Left ventricle myocardium inferior (tissue), 1 donor: ENCODE data around the gene DLGAP4. TPM values are rescaled to one million over a fixed set of nuclear protein-coding genes. Genes with fewer than 3 reads are reported as not detected.

ENCODE experiments used
- DNase-seq: peaks from one replicate; pipeline ENCODE4 v3.0.0-alpha.2; 2020
- H3K27ac ChIP-seq: fragments of 200-600 bp; replicated peaks from 2 replicates; pipeline ENCODE4 v1.8.0; 2021
- H3K27me3 ChIP-seq: fragments of 200-600 bp; 2 replicates; pipeline ENCODE4 v1.8.0; 2021; ENCODE audit warnings: low read depth
- H3K36me3 ChIP-seq: fragments of 200-600 bp; 2 replicates; pipeline ENCODE4 v1.8.0; 2021
- H3K4me1 ChIP-seq: fragments of 200-600 bp; 2 replicates; pipeline ENCODE4 v1.8.0; 2021
- H3K4me3 ChIP-seq: fragments of 200-600 bp; 2 replicates; pipeline ENCODE4 v1.8.0; 2021; ENCODE audit warnings: mild to moderate bottlenecking, moderate library complexity
- H3K9me3 ChIP-seq: fragments of 200-600 bp; replicated peaks from 2 replicates; pipeline ENCODE4 v1.8.0; 2021
- intact Hi-C: fragments of 100-400 bp; cut with micrococcal nuclease; formaldehyde crosslinking; loops from one replicate; pipeline ENCODE4 v1.11.0; 2022
- total RNA-seq: library from RNA; stranded (reverse); fragmentation: NEBNext Ultra II Directional; extraction: Animal tissue kit (Norgen Biotek cat#: 25700); gene quantifications from one replicate; pipeline ENCODE4 v1.2.1, GENCODE V29; 2021
- TF ChIP-seq, protein P1 (sequence below): fragments of 200-600 bp; IDR thresholded peaks from 2 replicates; pipeline ENCODE4 v1.8.0; 2021; ENCODE audit warnings: antibody characterized with exemption, mild to moderate bottlenecking, borderline replicate concordance
- donor health status: DM: no; HTN: yes; CAD: no; lungs with severe emphysema.

The DLGAP4 gene
- total RNA-seq, 1 donor from 2014 or later: 51.7 TPM

- Histone ChIP-seq H3K27ac (no peak overlapping the region), H3K9me3 (no peaks in the 10 kb centered on the region), H3K27me3 (peaks cover 95% of the 10 kb centered on the region), H3K36me3 (no peaks in the 10 kb centered on the region), H3K4me3 (no peak overlapping the region), H3K4me1 (no peaks in the 10 kb centered on the region)
- TF ChIP-seq, protein P1, sequence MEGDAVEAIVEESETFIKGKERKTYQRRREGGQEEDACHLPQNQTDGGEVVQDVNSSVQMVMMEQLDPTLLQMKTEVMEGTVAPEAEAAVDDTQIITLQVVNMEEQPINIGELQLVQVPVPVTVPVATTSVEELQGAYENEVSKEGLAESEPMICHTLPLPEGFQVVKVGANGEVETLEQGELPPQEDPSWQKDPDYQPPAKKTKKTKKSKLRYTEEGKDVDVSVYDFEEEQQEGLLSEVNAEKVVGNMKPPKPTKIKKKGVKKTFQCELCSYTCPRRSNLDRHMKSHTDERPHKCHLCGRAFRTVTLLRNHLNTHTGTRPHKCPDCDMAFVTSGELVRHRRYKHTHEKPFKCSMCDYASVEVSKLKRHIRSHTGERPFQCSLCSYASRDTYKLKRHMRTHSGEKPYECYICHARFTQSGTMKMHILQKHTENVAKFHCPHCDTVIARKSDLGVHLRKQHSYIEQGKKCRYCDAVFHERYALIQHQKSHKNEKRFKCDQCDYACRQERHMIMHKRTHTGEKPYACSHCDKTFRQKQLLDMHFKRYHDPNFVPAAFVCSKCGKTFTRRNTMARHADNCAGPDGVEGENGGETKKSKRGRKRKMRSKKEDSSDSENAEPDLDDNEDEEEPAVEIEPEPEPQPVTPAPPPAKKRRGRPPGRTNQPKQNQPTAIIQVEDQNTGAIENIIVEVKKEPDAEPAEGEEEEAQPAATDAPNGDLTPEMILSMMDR: no peak
- DNase-seq: no peak
- intact Hi-C loops: no loop called here
Measured at GRCh38 chr20:36297656-36298055, 8.5 kb upstream of the DLGAP4 start.

DNA sequence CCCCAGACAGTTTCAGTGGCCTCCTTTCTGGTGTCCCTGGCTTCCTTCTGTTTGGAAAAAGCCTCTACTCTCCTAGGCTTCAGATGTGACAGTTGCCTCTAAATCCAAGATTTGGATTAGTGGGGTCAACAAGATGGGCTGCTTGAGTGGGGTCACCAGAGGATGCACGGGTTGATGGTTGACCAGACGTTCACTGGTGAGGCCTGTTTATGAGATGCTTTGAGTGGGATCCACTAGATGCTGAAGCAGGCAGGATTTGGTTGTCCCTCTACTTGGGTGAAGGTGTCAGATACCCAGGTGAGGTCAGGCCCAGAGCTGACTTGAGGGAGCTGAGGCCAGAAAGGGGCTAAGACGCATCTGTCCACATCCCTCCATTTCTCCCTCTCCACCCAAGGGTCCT, 8.1 kb upstream of the DLGAP4 start:
- H3K27ac ChIP-seq: no peak overlapping the region
- no peaks in the 10 kb centered on the region for H3K36me3 ChIP-seq
- no peaks in the 10 kb centered on the region for H3K9me3 ChIP-seq
- DNase-seq: no peak
- peaks cover 95% of the 10 kb centered on the region for H3K27me3 ChIP-seq
- H3K4me1 ChIP-seq: no peaks in the 10 kb centered on the region
- H3K4me3 ChIP-seq: no peak overlapping the region
- TF ChIP-seq, protein P1: no peak
- intact Hi-C loops: no loop called here

DNA sequence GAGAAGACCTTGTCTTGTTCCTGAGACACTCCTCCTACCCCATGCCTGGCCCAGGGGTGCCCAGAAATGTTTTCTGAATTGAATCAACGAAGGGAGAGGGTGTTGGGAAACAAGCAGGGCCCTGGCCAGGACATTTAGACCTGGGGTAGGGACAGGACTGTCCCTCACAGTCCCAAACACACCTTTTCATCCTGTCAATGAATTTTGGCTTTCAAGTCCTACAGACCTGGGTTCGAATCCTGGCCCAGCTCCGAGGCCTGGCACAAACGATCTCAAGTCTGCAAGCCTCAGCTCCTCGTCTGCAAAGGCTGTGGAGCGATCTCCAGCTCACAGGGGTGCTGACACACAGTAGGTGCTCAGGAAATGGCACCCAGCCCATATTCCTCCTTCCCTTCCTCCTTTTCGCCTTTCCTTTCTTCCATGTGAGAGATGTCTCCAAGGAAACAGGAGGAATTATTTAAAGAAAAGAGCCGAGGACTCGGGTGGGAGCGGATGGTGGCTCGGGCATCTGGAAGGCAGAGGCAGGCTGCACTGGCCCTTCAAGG, 7.3 kb upstream of the DLGAP4 start:
- no peak for DNase-seq
- Histone ChIP-seq H3K4me1 (no peaks in the 10 kb centered on the region), H3K9me3 (no peaks in the 10 kb centered on the region), H3K27me3 (peaks cover 99% of the 10 kb centered on the region), H3K36me3 (no peaks in the 10 kb centered on the region), H3K27ac (no peak overlapping the region), H3K4me3 (no peak overlapping the region)
- TF ChIP-seq, protein P1: no peak
- intact Hi-C loops: no loop called here

DNA sequence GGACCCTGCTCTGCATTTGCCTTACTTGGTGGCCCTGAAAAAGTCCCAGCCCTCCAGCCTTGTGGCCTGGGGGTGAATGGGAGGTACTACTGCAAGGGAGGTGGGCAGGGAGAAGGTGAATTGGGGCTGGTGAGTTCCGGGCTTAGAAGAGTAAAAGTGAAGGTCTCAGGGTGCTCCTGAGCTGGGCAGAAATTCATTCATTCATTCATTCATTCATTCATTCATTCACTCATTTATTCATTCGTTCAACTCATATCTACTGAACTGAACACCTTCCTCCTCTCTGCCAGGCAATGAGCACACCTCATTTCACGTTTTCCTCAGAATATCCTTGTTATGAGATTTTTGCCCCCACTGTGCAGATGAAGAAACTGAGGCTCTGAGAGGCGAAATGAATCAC, 6.7 kb upstream of the DLGAP4 start:
- intact Hi-C loops: no loop called here
- Histone ChIP-seq H3K27ac (no peak overlapping the region), H3K9me3 (no peaks in the 10 kb centered on the region), H3K4me1 (no peaks in the 10 kb centered on the region), H3K4me3 (no peak overlapping the region), H3K36me3 (no peaks in the 10 kb centered on the region), H3K27me3 (peaks cover 99% of the 10 kb centered on the region)
- TF ChIP-seq, protein P1: no peak
- DNase-seq: no peak

GRCh38 chr20:36301359-36302119, 4.6 kb upstream of the DLGAP4 start:
- intact Hi-C loops: no loop called here
- H3K27me3 ChIP-seq: peaks cover 100% of the 10 kb centered on the region
- no peaks in the 10 kb centered on the region for H3K36me3 ChIP-seq
- no peaks in the 10 kb centered on the region for H3K9me3 ChIP-seq
- H3K4me3 ChIP-seq: no peak overlapping the region
- peaks cover 7% of the 10 kb centered on the region for H3K4me1 ChIP-seq
- TF ChIP-seq, protein P1: no peak
- no peak overlapping the region for H3K27ac ChIP-seq
- DNase-seq: no peak
